ENCODE results near the gene CCL17.
"Not testable (repeated sequence)": the region's sequence is repeated elsewhere in the genome, so short reads cannot be mapped to it uniquely, and the experiment has no call there.

Gene CCL17

GRCh38 chr16:57403965-57404817 lies at the start of gene CCL17:
CCL17 (plus strand) TSS chr16:57404767; CDS start chr16:57413933, 9,166 bp downstream.
- in situ Hi-C loops (cut with MboI; ENCODE audit: low sequenced_read_pairs): no loop called here

GRCh38 chr16:57355898-57356414 lies 48.6 kb upstream of the CCL17 start:
- in situ Hi-C loops (cut with MboI; ENCODE audit: low sequenced_read_pairs): no loop called here

- in situ Hi-C loops (cut with MboI; ENCODE audit: low sequenced_read_pairs): no loop called here
Measured at GRCh38 chr16:57356547-57356946, 48.0 kb upstream of the CCL17 start.

GRCh38 chr16:57357330-57358085 lies 47.1 kb upstream of the CCL17 start:
- in situ Hi-C loops (cut with MboI; ENCODE audit: low sequenced_read_pairs): no loop called here

GRCh38 chr16:57358086-57358420 lies 46.5 kb upstream of the CCL17 start:
- in situ Hi-C loops (cut with MboI; ENCODE audit: low sequenced_read_pairs): no loop called here

GRCh38 chr16:57358527-57359095 lies 46.0 kb upstream of the CCL17 start, which contains the start of gene CCL22:
CCL22 (plus strand) TSS chr16:57358783; CDS start chr16:57358817, 34 bp downstream.
- in situ Hi-C loops (cut with MboI; ENCODE audit: low sequenced_read_pairs): no loop called here

DNA sequence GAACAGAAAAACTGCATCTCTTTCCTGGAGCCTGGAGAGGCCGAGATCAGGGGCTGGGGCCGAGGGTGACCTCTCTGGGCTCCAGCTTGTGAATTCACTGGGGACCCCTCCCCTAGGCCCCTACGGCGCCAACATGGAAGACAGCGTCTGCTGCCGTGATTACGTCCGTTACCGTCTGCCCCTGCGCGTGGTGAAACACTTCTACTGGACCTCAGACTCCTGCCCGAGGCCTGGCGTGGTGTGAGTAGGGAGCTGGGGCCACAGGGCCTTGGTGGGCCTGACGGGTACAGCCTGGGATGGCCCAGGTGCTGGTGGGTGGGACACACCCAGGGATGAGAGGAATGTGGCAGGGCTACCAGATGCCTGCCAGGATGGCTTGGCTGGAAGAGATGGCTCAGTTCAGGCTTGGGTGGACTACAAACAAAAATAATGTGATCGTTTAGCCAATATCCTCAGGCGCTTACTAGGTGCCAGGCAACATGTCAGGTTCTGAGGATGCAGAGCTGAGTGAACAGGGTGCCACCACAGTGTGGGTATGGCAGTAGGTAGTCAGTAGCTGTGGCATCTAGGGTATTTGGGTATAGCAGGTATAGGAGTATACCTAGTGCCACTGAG lies 44.1 kb upstream of the CCL17 start:
- in situ Hi-C loops (cut with MboI; ENCODE audit: low sequenced_read_pairs): no loop called here

DNA sequence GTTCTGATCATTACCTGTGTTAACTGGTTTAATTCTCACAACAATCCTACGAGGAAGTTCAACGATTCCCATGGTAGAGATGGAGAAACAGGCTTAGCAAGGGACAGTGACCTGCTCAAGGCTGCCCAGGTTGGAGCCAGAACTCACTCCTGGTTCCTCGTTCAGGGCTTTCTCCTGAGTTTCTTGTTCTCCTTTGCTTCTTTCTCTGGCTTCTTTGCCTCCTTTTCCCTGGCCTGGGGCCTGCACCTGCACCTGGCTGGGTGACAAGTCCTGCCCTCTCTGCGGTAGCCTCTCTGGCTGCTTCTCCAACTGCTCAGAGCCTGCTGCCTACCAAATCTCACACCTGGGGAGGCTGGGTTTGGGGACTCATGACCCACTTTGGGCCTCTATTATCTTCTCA lies 43.2 kb upstream of the CCL17 start:
- in situ Hi-C loops (cut with MboI; ENCODE audit: low sequenced_read_pairs): no loop called here

DNA sequence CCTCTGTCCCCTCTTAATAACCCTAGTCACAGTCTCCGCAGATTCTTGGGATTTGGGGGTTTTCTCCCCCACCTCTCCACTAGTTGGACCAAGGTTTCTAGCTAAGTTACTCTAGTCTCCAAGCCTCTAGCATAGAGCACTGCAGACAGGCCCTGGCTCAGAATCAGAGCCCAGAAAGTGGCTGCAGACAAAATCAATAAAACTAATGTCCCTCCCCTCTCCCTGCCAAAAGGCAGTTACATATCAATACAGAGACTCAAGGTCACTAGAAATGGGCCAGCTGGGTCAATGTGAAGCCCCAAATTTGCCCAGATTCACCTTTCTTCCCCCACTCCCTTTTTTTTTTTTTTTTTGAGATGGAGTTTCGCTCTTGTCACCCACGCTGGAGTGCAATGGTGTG lies 40.4 kb upstream of the CCL17 start:
- in situ Hi-C loops (cut with MboI; ENCODE audit: low sequenced_read_pairs): no loop called here

DNA sequence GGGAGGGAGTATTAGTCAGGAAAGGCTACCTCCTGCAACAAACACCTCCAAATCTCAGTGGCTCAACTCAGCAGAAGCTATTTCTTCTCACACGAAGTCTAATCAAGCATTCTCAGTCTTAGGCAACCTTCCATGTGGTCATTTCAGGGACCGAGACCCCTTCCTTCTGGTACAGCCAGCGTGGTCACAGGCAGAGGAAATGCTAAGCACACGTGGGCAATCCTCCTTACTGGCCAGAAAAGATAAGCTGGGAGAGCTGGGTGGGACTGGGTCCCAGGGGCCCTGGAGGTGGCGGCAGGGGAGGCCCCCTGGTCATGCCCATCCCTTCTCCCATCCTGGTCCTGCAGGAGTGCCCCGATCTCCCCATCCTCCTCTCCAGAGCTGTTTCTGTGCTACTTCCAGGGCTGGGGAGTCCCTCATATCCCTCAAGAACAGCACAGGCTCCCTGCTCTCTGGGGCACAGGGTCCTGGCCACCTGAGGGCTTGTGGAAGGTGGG lies 38.0 kb upstream of the CCL17 start:
- in situ Hi-C loops (cut with MboI; ENCODE audit: low sequenced_read_pairs): no loop called here

DNA sequence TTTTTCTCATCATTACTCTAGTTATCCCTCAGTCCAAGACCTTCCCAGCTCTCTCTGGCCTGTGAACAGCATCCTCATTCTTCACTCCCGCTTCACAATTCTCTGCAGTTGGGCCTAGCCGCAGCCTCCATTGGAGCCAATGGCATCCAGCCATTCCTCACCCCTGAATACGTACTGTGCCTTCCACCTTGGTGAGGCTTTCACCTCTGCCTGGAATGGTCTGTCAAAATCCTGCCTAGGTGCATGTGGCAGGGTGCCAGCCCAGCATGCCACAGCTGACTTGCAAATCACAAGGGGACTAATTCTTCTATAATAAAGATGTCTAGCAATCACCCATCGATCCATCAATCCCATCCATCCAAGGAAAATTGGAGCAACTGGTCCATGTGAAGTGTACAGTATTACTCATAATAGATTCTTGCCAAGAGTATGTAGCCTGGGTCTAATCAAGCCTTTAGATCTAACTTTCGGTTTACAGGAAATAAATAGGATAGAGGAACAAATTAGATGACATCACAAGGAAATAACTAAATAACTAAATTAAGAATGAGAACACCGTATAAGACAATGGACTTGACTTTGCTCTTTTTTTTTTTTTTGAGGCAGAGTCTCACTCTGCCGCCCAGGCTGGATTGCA lies 37.3 kb upstream of the CCL17 start:
- in situ Hi-C loops (cut with MboI; ENCODE audit: low sequenced_read_pairs): no loop called here

DNA sequence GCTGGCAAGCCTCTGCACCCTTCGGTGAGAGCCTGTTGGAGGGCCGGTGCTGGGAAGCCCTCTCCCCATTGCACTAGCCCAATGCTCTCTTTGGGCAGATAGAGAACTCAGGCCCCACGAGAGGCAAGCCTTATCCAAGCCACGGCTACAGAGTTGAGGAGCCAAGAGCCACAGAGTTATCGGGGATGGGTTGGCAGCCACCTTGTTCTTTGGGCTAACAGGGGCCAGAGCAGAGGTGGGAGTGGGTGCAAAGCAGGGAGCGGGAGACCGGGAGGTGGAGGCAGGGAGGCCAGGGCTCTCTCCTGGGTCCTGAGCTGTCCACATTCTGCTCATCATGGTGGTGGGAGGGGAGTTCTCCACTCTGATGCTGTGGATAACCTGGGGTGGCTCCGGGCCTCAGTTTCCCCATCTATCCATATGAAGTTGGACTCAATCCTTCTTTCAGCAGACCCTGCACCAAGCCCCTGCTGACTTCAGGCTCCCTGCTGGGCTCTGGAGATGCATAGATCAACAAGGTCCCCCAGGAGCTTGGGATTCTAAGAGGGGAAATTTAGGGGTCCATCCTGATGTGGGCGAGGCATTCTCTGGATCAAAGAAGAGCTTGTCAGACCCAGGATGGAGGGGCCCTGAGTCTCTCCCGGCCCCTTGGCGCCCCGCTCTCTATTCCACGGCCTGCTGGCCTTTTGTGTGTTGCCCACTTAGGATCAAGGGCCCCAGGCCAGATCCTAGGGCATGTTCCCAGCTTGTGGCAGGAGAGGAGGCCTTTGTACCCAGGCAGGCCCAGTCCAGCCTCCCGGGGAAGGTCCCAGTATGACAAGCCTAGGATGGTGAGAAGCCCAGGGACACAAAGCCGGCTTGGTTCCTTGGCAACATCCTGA lies 32.8 kb upstream of the CCL17 start:
- in situ Hi-C loops (cut with MboI; ENCODE audit: low sequenced_read_pairs): no loop called here

- in situ Hi-C loops (cut with MboI; ENCODE audit: low sequenced_read_pairs): no loop called here
Measured at GRCh38 chr16:57372372-57373116, 32.0 kb upstream of the CCL17 start, which contains the start of gene CX3CL1. CX3CL1 (plus strand) TSS chr16:57372490; CDS start chr16:57372569, 79 bp downstream.

DNA sequence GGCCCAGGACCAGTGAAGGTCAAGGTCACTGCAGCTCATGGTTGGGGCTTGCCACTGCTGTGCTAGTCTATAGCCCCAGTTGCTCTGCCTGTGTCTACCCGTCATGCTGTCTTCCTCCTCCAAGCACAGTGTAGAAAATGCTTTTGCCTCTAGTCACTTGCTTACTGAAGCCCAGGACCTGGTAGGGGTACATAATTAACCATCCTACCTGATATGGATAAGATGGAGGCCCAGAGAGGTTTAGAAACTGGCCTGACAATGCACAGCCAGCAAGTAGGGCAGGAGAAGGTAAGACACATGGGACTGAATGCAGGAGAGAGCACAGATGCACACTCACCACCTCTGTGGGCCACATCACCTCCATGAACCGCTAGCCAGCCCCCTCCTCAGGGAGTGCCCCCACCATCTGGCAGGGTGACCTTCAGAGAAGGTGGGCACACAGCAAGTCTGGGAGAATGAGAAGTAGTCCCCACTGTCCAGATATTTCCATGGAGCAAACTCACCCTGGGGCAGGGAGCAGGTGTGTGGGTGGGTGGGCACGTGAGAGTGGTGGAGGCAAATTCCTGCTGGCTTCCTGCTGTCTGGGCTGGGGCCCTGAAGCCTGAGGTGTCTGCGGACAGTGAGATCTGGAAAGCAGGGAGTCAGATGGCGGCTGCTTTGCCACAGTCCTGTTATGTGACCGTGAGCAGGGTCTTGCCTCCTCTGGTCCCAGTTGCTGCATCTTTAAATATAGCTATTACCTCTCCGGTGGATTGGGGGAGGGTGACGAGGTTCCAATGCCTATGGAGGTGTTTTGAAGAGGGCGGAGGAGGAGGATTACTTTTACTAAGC lies 31.2 kb upstream of the CCL17 start:
- in situ Hi-C loops (cut with MboI; ENCODE audit: low sequenced_read_pairs): no loop called here

DNA sequence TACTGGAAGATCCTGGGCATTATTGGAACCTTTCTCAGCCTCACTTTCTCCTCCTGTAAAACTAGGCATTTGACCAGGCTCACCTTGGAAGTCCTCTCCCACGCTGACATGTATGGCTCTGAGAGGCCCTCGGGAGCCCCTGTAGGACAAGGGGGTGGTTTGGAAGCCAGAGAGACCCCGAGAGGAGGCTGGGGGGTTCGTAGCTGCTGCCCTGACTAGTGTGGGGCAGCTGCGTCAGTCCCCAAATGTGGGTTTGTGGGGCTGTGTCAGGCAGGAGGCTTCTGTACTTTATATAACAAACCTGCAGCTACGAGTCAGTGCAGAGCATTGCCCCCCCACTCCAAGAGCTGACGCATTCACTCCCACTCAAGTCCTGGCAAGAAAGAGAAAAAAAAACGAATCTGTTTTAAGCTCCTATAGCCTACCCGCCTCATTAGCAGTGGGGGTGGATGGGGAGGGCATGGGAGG lies 30.5 kb upstream of the CCL17 start:
- in situ Hi-C loops (cut with MboI; ENCODE audit: low sequenced_read_pairs): no loop called here

- in situ Hi-C loops (cut with MboI; ENCODE audit: low sequenced_read_pairs): not testable (repeated sequence)
Measured at GRCh38 chr16:57374925-57375465, 29.6 kb upstream of the CCL17 start.

GRCh38 chr16:57376313-57376818 lies 28.2 kb upstream of the CCL17 start:
- in situ Hi-C loops (cut with MboI; ENCODE audit: low sequenced_read_pairs): no loop called here

Measured in HL-60/S4 treated with retinoic acid at 250 ng/mL for 4 days and 3 days (cell line).